SK-N-SH treated with all-trans-retinoic acid at 6 μM for 48 hours (cell line): ENCODE results near the gene SBSN.

Experiments
- ATAC-seq: fragments of 200-7000 bp; cut with Tn5 transposase; 3 replicates; pipeline ENCODE4 v1.9.1; 2020; ENCODE audit warnings: mild to moderate bottlenecking, moderate library complexity
- BACH2 ChIP-seq: fragments of 250-450 bp; sonication (Bioruptor Pico); IDR thresholded peaks from 2 replicates; pipeline ENCODE4 v1.9.0; 2021; ENCODE audit warnings: mild to moderate bottlenecking, borderline replicate concordance
- CSDC2 ChIP-seq: fragments of 250-450 bp; sonication (Bioruptor Pico); IDR thresholded peaks from 2 replicates; pipeline ENCODE4 v1.5.0; 2020; ENCODE audit warnings: mild to moderate bottlenecking, moderate library complexity
- ESRRG ChIP-seq: fragments of 250-450 bp; sonication (Bioruptor Pico); IDR thresholded peaks from 2 replicates; pipeline ENCODE4 v1.6.1; 2021; ENCODE audit warnings: mild to moderate bottlenecking
- GLIS3 ChIP-seq: fragments of 250-450 bp; sonication (Bioruptor Pico); IDR thresholded peaks from 2 replicates; pipeline ENCODE4 v1.5.0; 2020; ENCODE audit warnings: mild to moderate bottlenecking, moderate library complexity
- ISL1 ChIP-seq: fragments of 250-450 bp; sonication (Bioruptor Pico); IDR thresholded peaks from 2 replicates; pipeline ENCODE4 v2.1.2; 2022; ENCODE audit warnings: mild to moderate bottlenecking, moderate library complexity
- OSR1 ChIP-seq: fragments of 250-450 bp; sonication (Bioruptor Pico); IDR thresholded peaks from 2 replicates; pipeline ENCODE4 v1.8.0; 2022; ENCODE audit warnings: moderate library complexity, mild to moderate bottlenecking, inconsistent platforms
- PPARA ChIP-seq: fragments of 250-450 bp; sonication (Bioruptor Pico); IDR thresholded peaks from 2 replicates; pipeline ENCODE4 v1.5.0; 2020; ENCODE audit warnings: mild to moderate bottlenecking, borderline replicate concordance
- RARB ChIP-seq: fragments of 250-450 bp; sonication (Bioruptor Pico); IDR thresholded peaks from 2 replicates; pipeline ENCODE4 v1.8.0; 2021; ENCODE audit warnings: mild to moderate bottlenecking, moderate library complexity
- SNAI2 ChIP-seq: fragments of 250-450 bp; sonication (Bioruptor Pico); IDR thresholded peaks from 2 replicates; pipeline ENCODE4 v1.5.0; 2020; ENCODE audit warnings: mild to moderate bottlenecking, moderate library complexity
- TCF4 ChIP-seq: fragments of 250-450 bp; sonication (Bioruptor Pico); IDR thresholded peaks from 2 replicates; pipeline ENCODE4 v1.8.0; 2021; ENCODE audit warnings: mild to moderate bottlenecking, moderate library complexity, borderline replicate concordance
- TOX ChIP-seq: fragments of 250-450 bp; sonication (Bioruptor Pico); IDR thresholded peaks from 2 replicates; pipeline ENCODE4 v1.8.0; 2021; ENCODE audit warnings: mild to moderate bottlenecking, moderate library complexity, borderline replicate concordance
- ZFP3 ChIP-seq: fragments of 250-450 bp; sonication (Bioruptor Pico); IDR thresholded peaks from 2 replicates; pipeline ENCODE4 v1.5.0; 2020; ENCODE audit warnings: mild to moderate bottlenecking, moderate library complexity
- ZFP30 ChIP-seq: fragments of 450-650 bp; formaldehyde crosslinking; IDR thresholded peaks from 2 replicates; pipeline ENCODE4 v1.5.0; 2022; ENCODE audit warnings: mild to moderate bottlenecking, moderate library complexity
- ZNF565 ChIP-seq: fragments of 450-650 bp; formaldehyde crosslinking; conservative IDR thresholded peaks from 2 replicates; pipeline ENCODE4 v1.5.0; 2020; ENCODE audit warnings: low read depth, mild to moderate bottlenecking, moderate library complexity
- ZNF70 ChIP-seq: fragments of 450-650 bp; formaldehyde crosslinking; IDR thresholded peaks from 2 replicates; pipeline ENCODE4 v1.5.0; 2020; ENCODE audit warnings: mild to moderate bottlenecking, moderate library complexity
- ZNF8 ChIP-seq: fragments of 450-650 bp; formaldehyde crosslinking; IDR thresholded peaks from 2 replicates; pipeline ENCODE4 v1.5.0; 2020; ENCODE audit warnings: mild to moderate bottlenecking, moderate library complexity
- TF ChIP-seq, protein P1 (sequence below): fragments of 250-450 bp; sonication (Bioruptor Pico); IDR thresholded peaks from 2 replicates; pipeline ENCODE4 v1.8.0; 2020; ENCODE audit warnings: mild to moderate bottlenecking, moderate library complexity, borderline replicate concordance
- TF ChIP-seq, protein P2 (sequence below): fragments of 250-450 bp; sonication (Bioruptor Pico); IDR thresholded peaks from 2 replicates; pipeline ENCODE4 v1.5.0; 2020; ENCODE audit warnings: mild to moderate bottlenecking, moderate library complexity
- TF ChIP-seq, protein P3 (sequence below): fragments of 250-450 bp; sonication (Bioruptor Pico); IDR thresholded peaks from 2 replicates; pipeline ENCODE4 v1.5.1; 2020; ENCODE audit warnings: low read depth, mild to moderate bottlenecking, moderate library complexity
- TF ChIP-seq, protein P4 (sequence below): fragments of 250-450 bp; sonication (Bioruptor Pico); IDR thresholded peaks from 2 replicates; pipeline ENCODE4 v1.5.1; 2021; ENCODE audit warnings: mild to moderate bottlenecking, moderate library complexity
- TF ChIP-seq, protein P5 (sequence below): fragments of 250-450 bp; sonication (Bioruptor Pico); IDR thresholded peaks from 2 replicates; pipeline ENCODE4 v1.8.0; 2021; ENCODE audit warnings: low read depth, mild to moderate bottlenecking, moderate library complexity, borderline replicate concordance

The SBSN gene

DNA sequence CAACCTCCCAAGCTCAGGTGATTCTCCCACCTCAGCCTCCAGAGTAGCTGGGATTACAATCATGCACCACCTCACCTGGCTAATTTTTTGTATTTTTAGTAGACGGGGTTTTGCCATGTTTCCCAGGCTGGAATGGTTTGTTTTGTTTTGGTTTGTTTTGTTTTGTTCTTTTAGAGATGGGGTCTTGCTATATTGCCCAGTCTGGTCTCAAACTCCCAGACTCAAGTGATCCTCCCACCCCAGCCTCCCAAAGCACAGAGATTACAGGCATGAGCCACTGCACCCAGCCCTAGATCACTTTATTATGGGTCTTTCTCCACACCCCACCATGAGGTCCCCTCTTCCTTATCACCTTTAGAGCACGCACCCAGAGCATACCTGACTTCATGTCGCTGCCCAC, 29.9 kb downstream of the SBSN start:
- TF ChIP-seq ZNF565 = no peak
- no peak for TF ChIP-seq ISL1 (CRISPR knock-in tag)
- no peak for TF ChIP-seq ESRRG (CRISPR knock-in tag)
- TF ChIP-seq CSDC2 (CRISPR knock-in tag) = no peak
- TF ChIP-seq RARB (CRISPR knock-in tag) = no peak
- no peak for TF ChIP-seq ZFP30 (CRISPR knock-in tag)
- TF ChIP-seq ZNF70 = no peak
- TF ChIP-seq, protein P1, sequence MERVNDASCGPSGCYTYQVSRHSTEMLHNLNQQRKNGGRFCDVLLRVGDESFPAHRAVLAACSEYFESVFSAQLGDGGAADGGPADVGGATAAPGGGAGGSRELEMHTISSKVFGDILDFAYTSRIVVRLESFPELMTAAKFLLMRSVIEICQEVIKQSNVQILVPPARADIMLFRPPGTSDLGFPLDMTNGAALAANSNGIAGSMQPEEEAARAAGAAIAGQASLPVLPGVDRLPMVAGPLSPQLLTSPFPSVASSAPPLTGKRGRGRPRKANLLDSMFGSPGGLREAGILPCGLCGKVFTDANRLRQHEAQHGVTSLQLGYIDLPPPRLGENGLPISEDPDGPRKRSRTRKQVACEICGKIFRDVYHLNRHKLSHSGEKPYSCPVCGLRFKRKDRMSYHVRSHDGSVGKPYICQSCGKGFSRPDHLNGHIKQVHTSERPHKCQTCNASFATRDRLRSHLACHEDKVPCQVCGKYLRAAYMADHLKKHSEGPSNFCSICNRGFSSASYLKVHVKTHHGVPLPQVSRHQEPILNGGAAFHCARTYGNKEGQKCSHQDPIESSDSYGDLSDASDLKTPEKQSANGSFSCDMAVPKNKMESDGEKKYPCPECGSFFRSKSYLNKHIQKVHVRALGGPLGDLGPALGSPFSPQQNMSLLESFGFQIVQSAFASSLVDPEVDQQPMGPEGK (CRISPR knock-in tag) = no peak
- TF ChIP-seq PPARA (CRISPR knock-in tag) = no peak
- TF ChIP-seq GLIS3 (CRISPR knock-in tag) = no peak
- no peak for TF ChIP-seq ZNF8 (CRISPR knock-in tag)
- no peak for TF ChIP-seq TOX
- TF ChIP-seq, protein P2, sequence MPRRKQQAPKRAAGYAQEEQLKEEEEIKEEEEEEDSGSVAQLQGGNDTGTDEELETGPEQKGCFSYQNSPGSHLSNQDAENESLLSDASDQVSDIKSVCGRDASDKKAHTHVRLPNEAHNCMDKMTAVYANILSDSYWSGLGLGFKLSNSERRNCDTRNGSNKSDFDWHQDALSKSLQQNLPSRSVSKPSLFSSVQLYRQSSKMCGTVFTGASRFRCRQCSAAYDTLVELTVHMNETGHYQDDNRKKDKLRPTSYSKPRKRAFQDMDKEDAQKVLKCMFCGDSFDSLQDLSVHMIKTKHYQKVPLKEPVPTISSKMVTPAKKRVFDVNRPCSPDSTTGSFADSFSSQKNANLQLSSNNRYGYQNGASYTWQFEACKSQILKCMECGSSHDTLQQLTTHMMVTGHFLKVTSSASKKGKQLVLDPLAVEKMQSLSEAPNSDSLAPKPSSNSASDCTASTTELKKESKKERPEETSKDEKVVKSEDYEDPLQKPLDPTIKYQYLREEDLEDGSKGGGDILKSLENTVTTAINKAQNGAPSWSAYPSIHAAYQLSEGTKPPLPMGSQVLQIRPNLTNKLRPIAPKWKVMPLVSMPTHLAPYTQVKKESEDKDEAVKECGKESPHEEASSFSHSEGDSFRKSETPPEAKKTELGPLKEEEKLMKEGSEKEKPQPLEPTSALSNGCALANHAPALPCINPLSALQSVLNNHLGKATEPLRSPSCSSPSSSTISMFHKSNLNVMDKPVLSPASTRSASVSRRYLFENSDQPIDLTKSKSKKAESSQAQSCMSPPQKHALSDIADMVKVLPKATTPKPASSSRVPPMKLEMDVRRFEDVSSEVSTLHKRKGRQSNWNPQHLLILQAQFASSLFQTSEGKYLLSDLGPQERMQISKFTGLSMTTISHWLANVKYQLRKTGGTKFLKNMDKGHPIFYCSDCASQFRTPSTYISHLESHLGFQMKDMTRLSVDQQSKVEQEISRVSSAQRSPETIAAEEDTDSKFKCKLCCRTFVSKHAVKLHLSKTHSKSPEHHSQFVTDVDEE (CRISPR knock-in tag) = no peak
- no peak for ATAC-seq

DNA sequence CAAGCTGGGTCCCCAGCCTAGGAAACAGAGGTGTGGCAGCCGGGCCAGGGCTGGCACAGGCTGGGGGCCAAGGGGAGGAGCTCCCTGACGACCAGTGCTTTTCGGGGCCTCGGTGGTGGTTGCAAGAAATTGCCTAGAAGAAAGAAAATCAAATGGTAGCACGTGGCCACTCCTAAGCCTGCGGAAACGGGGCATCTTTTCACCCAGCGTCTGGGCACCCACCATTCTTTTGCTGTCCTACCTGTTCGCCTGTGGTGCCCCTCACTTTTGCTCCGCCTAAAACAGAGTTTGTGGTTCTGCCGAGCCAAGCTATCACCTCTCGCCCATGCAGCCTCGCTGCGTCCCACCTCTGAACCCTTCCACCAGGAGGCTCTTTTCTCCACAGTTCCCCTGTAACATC, 30.7 kb downstream of the SBSN start:
- TF ChIP-seq ZFP3 (CRISPR knock-in tag) = no peak
- TF ChIP-seq PPARA (CRISPR knock-in tag) = no peak
- TF ChIP-seq, protein P3, sequence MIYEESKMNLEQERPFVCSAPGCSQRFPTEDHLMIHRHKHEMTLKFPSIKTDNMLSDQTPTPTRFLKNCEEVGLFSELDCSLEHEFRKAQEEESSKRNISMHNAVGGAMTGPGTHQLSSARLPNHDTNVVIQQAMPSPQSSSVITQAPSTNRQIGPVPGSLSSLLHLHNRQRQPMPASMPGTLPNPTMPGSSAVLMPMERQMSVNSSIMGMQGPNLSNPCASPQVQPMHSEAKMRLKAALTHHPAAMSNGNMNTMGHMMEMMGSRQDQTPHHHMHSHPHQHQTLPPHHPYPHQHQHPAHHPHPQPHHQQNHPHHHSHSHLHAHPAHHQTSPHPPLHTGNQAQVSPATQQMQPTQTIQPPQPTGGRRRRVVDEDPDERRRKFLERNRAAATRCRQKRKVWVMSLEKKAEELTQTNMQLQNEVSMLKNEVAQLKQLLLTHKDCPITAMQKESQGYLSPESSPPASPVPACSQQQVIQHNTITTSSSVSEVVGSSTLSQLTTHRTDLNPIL (CRISPR knock-in tag) = no peak
- TF ChIP-seq GLIS3 (CRISPR knock-in tag) = no peak
- TF ChIP-seq, protein P1 (CRISPR knock-in tag) = no peak
- TF ChIP-seq BACH2 = no peak
- TF ChIP-seq OSR1 (CRISPR knock-in tag) = no peak
- no peak for TF ChIP-seq SNAI2 (CRISPR knock-in tag)
- TF ChIP-seq, protein P4, sequence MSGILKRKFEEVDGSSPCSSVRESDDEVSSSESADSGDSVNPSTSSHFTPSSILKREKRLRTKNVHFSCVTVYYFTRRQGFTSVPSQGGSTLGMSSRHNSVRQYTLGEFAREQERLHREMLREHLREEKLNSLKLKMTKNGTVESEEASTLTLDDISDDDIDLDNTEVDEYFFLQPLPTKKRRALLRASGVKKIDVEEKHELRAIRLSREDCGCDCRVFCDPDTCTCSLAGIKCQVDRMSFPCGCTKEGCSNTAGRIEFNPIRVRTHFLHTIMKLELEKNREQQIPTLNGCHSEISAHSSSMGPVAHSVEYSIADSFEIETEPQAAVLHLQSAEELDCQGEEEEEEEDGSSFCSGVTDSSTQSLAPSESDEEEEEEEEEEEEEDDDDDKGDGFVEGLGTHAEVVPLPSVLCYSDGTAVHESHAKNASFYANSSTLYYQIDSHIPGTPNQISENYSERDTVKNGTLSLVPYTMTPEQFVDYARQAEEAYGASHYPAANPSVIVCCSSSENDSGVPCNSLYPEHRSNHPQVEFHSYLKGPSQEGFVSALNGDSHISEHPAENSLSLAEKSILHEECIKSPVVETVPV (CRISPR knock-in tag) = no peak
- TF ChIP-seq ZFP30 (CRISPR knock-in tag) = no peak
- no peak for TF ChIP-seq TOX
- no peak for TF ChIP-seq TCF4 (CRISPR knock-in tag)
- TF ChIP-seq ZNF8 (CRISPR knock-in tag) = no peak
- TF ChIP-seq CSDC2 (CRISPR knock-in tag) = no peak
- TF ChIP-seq, protein P5, sequence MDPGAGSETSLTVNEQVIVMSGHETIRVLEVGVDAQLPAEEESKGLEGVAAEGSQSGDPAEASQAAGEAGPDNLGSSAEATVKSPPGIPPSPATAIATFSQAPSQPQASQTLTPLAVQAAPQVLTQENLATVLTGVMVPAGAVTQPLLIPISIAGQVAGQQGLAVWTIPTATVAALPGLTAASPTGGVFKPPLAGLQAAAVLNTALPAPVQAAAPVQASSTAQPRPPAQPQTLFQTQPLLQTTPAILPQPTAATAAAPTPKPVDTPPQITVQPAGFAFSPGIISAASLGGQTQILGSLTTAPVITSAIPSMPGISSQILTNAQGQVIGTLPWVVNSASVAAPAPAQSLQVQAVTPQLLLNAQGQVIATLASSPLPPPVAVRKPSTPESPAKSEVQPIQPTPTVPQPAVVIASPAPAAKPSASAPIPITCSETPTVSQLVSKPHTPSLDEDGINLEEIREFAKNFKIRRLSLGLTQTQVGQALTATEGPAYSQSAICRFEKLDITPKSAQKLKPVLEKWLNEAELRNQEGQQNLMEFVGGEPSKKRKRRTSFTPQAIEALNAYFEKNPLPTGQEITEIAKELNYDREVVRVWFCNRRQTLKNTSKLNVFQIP (CRISPR knock-in tag) = no peak
- no peak for TF ChIP-seq ESRRG (CRISPR knock-in tag)
- no peak for ATAC-seq
